ENCODE results near the gene NUFIP1.

Gene NUFIP1

GRCh38 chr13:44976196-44976595 is 13.1 kb downstream of the NUFIP1 start:
- DNase-seq (ENCODE audit: low read depth) = no peak
- TF ChIP-seq, protein P1, sequence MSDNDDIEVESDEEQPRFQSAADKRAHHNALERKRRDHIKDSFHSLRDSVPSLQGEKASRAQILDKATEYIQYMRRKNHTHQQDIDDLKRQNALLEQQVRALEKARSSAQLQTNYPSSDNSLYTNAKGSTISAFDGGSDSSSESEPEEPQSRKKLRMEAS (IDR thresholded peaks at IDR 0.05; ENCODE audit: low read depth, low read length) = no peak
- TF ChIP-seq MYC (IDR thresholded peaks at IDR 0.05; ENCODE audit: low read depth, low read length) (no peak), POLR2A (IDR thresholded peaks at IDR 0.05; ENCODE audit: extremely low read depth, insufficient read length) (no peak)
- TF ChIP-seq, protein P2, sequence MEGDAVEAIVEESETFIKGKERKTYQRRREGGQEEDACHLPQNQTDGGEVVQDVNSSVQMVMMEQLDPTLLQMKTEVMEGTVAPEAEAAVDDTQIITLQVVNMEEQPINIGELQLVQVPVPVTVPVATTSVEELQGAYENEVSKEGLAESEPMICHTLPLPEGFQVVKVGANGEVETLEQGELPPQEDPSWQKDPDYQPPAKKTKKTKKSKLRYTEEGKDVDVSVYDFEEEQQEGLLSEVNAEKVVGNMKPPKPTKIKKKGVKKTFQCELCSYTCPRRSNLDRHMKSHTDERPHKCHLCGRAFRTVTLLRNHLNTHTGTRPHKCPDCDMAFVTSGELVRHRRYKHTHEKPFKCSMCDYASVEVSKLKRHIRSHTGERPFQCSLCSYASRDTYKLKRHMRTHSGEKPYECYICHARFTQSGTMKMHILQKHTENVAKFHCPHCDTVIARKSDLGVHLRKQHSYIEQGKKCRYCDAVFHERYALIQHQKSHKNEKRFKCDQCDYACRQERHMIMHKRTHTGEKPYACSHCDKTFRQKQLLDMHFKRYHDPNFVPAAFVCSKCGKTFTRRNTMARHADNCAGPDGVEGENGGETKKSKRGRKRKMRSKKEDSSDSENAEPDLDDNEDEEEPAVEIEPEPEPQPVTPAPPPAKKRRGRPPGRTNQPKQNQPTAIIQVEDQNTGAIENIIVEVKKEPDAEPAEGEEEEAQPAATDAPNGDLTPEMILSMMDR (IDR thresholded peaks at IDR 0.05; ENCODE audit: low read depth, low read length) = no peak

GRCh38 chr13:44974056-44974793 is 15.0 kb downstream of the NUFIP1 start:
- H3K4me3 ChIP-seq (ENCODE audit: low read depth, low read length) = no peak overlapping the region
- peak; percentile 29 for DNase-seq (ENCODE audit: low read depth)
- TF ChIP-seq, protein P2 (IDR thresholded peaks at IDR 0.05; ENCODE audit: low read depth, low read length) = no peak
- TF ChIP-seq POLR2A (IDR thresholded peaks at IDR 0.05; ENCODE audit: extremely low read depth, insufficient read length) (no peak), MYC (IDR thresholded peaks at IDR 0.05; ENCODE audit: low read depth, low read length) (no peak)
- TF ChIP-seq, protein P1 (IDR thresholded peaks at IDR 0.05; ENCODE audit: low read depth, low read length) = no peak

More at GRCh38 chr13:44976196-44976595, 13.1 kb downstream of the NUFIP1 start:
- H3K4me3 ChIP-seq (ENCODE audit: low read depth, low read length) = no peak overlapping the region

DNA sequence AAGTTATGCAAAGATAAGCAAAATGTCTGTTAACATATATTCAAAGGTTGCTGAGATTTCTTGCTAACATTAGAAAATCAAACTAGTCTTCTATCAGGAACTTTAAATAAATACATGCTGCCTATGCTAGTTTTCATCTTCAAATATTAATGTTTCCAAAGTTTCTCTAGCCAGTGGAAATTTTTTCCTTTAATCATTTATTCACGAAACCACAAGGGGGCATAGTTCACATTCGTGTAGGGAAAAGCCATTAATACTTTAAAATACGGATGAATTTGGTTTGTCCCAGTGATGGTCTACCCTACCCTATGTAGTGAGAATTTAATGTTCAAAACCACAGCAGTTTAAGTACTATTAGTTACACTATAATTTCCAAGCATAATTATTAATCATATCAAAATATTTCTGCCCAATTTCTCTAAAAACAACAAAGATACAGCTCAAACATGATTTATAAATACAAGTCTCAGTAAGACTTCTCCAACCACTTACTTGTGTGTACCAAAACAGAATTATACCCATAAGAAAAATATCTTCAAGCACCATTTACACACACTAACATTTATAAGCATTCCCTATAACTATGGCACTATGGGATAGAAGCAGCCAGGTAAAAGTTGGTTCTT is 16.2 kb downstream of the NUFIP1 start:
- TF ChIP-seq, protein P2 (IDR thresholded peaks at IDR 0.05; ENCODE audit: low read depth, low read length) = peak; percentile 49
- TF ChIP-seq MYC (IDR thresholded peaks at IDR 0.05; ENCODE audit: low read depth, low read length) = no peak
- no peak for TF ChIP-seq POLR2A (IDR thresholded peaks at IDR 0.05; ENCODE audit: extremely low read depth, insufficient read length)
- TF ChIP-seq, protein P1 (IDR thresholded peaks at IDR 0.05; ENCODE audit: low read depth, low read length) = no peak
- no peak overlapping the region for H3K4me3 ChIP-seq (ENCODE audit: low read depth, low read length)
- peak; percentile 32 for DNase-seq (ENCODE audit: low read depth)

DNA sequence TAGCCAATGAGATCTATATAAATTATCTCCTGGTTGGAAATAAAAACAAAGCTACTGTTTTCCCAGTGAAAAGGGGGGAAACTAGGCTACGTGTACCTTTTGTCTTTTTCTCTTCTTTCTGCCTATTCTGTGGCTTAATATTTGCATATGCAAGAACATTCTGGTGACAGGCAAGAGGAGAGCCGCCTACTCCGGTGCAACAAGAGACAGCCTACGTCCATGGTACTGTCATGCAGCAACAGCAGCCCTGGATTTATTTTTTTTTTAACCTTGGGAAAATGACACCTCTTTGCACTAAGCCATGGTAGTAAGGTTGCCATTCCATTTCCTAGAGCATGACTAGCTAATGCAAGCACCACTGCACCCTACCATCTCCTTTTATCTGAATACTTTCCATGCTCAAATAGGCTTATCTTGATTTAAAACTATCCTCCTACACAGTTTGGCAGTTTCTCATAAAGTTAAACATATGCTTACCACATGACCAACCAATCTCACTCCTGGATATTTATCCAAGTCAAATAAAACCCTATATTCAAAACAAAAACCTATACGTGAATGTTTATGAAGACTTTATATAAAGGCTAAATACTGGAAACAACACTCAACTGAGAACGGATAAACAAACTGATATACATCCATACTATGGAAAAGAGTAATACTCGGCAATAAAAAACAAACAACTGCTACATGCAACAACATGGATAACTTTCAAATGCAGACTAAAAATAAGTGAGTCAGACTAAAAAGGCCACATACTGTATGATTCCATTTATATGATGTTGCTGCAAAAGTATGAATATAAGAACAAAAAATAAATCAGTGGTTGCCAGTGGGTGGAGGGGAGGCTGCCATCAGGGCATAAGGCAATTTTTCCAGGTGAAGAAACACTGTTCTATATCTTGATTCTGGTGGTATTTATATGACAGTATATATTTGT is 17.3 kb downstream of the NUFIP1 start:
- TF ChIP-seq POLR2A (IDR thresholded peaks at IDR 0.05; ENCODE audit: extremely low read depth, insufficient read length) = no peak
- TF ChIP-seq, protein P2 (IDR thresholded peaks at IDR 0.05; ENCODE audit: low read depth, low read length) = no peak
- TF ChIP-seq, protein P1 (IDR thresholded peaks at IDR 0.05; ENCODE audit: low read depth, low read length) = no peak
- TF ChIP-seq MYC (IDR thresholded peaks at IDR 0.05; ENCODE audit: low read depth, low read length) = no peak
- no peak overlapping the region for H3K4me3 ChIP-seq (ENCODE audit: low read depth, low read length)
- DNase-seq (ENCODE audit: low read depth) = no peak
